ENCODE data around the gene SBF1. TPM values are rescaled to one million over a fixed set of nuclear protein-coding genes. Genes with fewer than 3 reads are reported as not detected.

Gene SBF1
- total RNA-seq, 2 donors from 2014 or later = 202 to 217 TPM

DNA sequence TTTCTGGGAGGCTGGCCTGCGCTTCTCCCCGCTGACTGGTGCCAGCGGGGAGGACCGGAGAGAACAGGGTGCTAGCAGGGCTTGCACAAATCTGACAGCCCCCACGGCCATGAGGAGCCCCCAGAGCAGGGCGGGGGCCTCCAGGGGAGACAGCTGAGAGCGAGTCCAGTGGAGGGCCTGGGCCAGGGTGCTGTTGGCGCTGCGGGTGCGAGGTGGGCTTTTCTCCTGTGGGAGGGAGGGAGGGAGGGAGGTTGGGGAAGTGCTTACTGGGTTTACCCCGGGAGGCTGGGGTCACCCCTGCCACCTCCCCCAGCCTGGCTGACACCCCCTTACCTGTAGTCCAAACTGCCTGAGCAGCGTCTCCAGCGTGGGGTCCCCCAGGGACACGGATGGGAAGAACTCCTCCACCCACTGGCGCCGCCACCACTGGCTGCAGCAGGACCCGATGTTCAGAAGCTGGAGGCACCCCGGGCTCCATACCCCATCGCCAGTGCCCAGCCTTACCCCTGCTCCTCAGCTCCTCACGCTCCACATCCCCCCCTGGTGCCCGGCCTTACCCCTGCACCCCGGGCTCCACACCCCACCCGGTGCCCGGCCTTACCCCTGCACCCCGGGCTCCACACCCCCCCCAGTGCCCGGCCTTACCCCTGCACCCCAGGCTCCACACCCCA, 28.8 kb upstream of the SBF1 start:
- Mint-ChIP-seq H3K27ac (no peak overlapping the region), H3K27me3 (no peaks in the 10 kb centered on the region), H3K36me3 (ENCODE audit: low read depth) (no peaks in the 10 kb centered on the region), H3K4me3 (no peak overlapping the region), H3K4me1 (peaks cover 7% of the 10 kb centered on the region)
- ATAC-seq = no peak
- no peak for DNase-seq
- no peaks in the 10 kb centered on the region for H3K9me3 ChIP-seq (ENCODE audit: control insufficient read depth, low read length, poor library complexity, severe bottlenecking)

GRCh38 chr22:50502628-50503474, 28.0 kb upstream of the SBF1 start:
- DNase-seq = no peak
- no peak for ATAC-seq
- H3K4me3 Mint-ChIP-seq = no peak overlapping the region
- H3K36me3 Mint-ChIP-seq (ENCODE audit: low read depth) = no peaks in the 10 kb centered on the region
- no peak overlapping the region for H3K27ac Mint-ChIP-seq
- H3K9me3 ChIP-seq (ENCODE audit: control insufficient read depth, low read length, poor library complexity, severe bottlenecking) = no peaks in the 10 kb centered on the region
- H3K27me3 Mint-ChIP-seq = no peaks in the 10 kb centered on the region
- H3K4me1 Mint-ChIP-seq = peaks cover 6% of the 10 kb centered on the region

DNA sequence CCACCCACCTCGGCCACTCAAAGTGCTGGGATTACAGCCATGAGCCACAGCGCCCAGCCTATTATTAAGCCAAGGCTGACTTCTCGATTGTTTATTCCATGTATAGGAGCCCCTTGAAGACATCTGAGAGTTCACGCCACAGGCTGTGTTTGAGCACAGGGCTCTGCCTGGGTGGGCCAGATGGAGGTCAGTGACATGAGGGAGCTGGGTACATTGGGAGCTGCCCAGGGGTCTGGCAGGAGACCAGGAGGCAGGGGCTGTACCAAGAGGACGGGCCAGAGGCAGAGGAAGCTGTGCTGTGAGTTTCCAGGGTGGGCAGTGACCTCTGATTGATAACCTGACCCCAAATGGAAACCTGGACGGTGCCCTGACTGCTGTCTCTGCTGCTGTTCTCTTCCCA, 27.3 kb upstream of the SBF1 start:
- no peak overlapping the region for H3K4me3 Mint-ChIP-seq
- no peak overlapping the region for H3K27ac Mint-ChIP-seq
- no peak for ATAC-seq
- H3K36me3 Mint-ChIP-seq (ENCODE audit: low read depth) = no peaks in the 10 kb centered on the region
- DNase-seq = no peak
- H3K4me1 Mint-ChIP-seq = peaks cover 5% of the 10 kb centered on the region
- no peaks in the 10 kb centered on the region for H3K27me3 Mint-ChIP-seq
- H3K9me3 ChIP-seq (ENCODE audit: control insufficient read depth, low read length, poor library complexity, severe bottlenecking) = no peaks in the 10 kb centered on the region

DNA sequence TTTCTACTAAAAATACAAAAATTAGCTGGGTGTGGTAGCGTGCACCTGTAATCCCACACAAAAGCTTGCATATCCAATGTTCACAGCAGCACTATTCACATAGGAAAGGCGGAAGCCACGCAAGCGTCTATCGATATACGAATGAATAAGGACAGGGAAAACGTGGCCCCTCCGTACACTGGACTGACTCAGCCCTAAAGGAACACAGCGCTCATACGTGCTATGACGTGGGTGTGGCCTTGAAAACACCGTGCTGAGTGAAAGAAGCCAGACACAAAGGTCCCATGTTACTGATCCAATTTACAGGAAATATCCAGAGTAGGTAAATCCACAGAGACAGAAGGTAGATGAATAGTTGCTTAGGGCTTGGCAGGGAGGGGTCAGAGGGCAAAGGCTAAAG, 25.6 kb upstream of the SBF1 start:
- H3K4me1 Mint-ChIP-seq = peaks cover 7% of the 10 kb centered on the region
- no peak for DNase-seq
- H3K27ac Mint-ChIP-seq = no peak overlapping the region
- ATAC-seq = no peak
- H3K27me3 Mint-ChIP-seq = no peaks in the 10 kb centered on the region
- no peaks in the 10 kb centered on the region for H3K36me3 Mint-ChIP-seq (ENCODE audit: low read depth)
- no peak overlapping the region for H3K4me3 Mint-ChIP-seq
- no peaks in the 10 kb centered on the region for H3K9me3 ChIP-seq (ENCODE audit: control insufficient read depth, low read length, poor library complexity, severe bottlenecking)

GRCh38 chr22:50498322-50498890, 23.6 kb upstream of the SBF1 start:
- H3K27ac Mint-ChIP-seq = peak overlapping the region; percentile 51
- H3K9me3 ChIP-seq (ENCODE audit: control insufficient read depth, low read length, poor library complexity, severe bottlenecking) = no peaks in the 10 kb centered on the region
- ATAC-seq (peak; percentile 96), DNase-seq (peak in 1 of 3 donors; percentile 55)
- no peaks in the 10 kb centered on the region for H3K36me3 Mint-ChIP-seq (ENCODE audit: low read depth)
- peaks cover 7% of the 10 kb centered on the region for H3K4me1 Mint-ChIP-seq
- H3K4me3 Mint-ChIP-seq = no peak overlapping the region
- no peaks in the 10 kb centered on the region for H3K27me3 Mint-ChIP-seq

DNA sequence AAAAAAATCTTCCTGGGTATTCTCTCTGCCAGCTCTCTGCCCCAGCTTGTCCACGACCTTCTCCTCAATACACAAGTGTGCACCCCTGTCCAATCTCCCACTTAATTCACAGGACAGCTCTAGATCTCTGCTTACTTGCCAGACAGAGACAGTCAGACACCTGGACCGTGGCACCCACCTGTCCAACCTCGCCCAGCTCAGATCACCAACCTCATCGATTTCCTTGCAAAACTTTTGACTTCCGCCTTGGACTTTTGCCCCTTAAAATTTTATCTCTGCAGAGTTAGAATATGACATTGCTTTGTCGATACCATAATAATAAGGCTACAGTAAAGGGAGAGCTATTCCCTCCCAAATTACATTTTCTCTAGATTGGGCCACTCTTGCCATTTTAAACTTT, 22.3 kb upstream of the SBF1 start:
- no peaks in the 10 kb centered on the region for H3K36me3 Mint-ChIP-seq (ENCODE audit: low read depth)
- ATAC-seq = no peak
- no peak overlapping the region for H3K27ac Mint-ChIP-seq
- H3K27me3 Mint-ChIP-seq = no peaks in the 10 kb centered on the region
- H3K4me3 Mint-ChIP-seq = no peak overlapping the region
- H3K4me1 Mint-ChIP-seq = peaks cover 7% of the 10 kb centered on the region
- no peak for DNase-seq
- H3K9me3 ChIP-seq (ENCODE audit: control insufficient read depth, low read length, poor library complexity, severe bottlenecking) = no peaks in the 10 kb centered on the region

DNA sequence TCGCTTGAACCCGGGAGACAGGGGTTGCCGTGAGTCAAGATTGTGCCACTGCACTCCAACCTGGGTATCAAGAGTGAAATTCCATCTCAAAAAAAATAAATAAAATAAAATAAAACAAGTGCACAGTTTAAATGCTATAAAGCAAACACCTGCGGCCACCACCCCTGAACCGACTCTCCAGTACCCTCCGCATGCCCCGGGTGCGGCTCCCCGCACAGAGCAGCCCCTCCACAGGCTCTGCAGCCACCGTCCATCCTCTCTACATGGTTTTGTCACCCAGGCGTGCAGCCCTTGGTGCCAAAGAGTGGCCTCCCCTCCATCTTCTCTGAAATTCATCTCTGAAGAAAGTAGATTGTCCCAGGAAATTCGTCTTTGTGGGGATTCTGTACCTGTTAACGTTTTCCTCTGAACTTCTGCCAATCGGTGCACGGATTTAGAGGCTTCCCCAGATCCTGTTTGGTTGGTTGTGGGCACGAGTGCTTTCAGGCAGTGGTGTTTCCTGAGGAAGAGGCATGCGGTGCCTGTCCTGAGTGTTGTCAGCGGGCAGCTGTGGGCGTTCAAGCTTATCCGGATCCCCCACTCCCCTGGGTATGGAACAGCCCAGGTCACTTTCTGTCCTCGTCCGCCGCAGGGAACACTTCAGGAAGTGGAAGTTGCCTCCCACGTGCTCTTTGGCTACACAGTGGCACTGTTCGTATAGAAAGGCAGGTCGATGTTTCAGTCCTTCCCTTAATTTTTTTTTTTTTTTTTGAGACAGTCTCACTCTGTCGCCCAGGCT, 15.9 kb upstream of the SBF1 start:
- Mint-ChIP-seq H3K4me3 (peak overlapping the region; percentile 36), H3K27ac (no peak overlapping the region)
- peak; percentile 23 for ATAC-seq

GRCh38 chr22:50489363-50490243, 14.8 kb upstream of the SBF1 start:
- ATAC-seq (no peak), DNase-seq (no peak)
- Mint-ChIP-seq H3K4me1 (peaks cover 8% of the 10 kb centered on the region), H3K27me3 (no peaks in the 10 kb centered on the region), H3K27ac (no peak overlapping the region), H3K4me3 (no peak overlapping the region), H3K36me3 (ENCODE audit: low read depth) (no peaks in the 10 kb centered on the region)
- no peaks in the 10 kb centered on the region for H3K9me3 ChIP-seq (ENCODE audit: control insufficient read depth, low read length, poor library complexity, severe bottlenecking)

More for the DNA sequence above, 15.9 kb upstream of the SBF1 start:
- H3K27me3 Mint-ChIP-seq = no peaks in the 10 kb centered on the region
- H3K36me3 Mint-ChIP-seq (ENCODE audit: low read depth) = no peaks in the 10 kb centered on the region
- no peak for DNase-seq
- no peaks in the 10 kb centered on the region for H3K9me3 ChIP-seq (ENCODE audit: control insufficient read depth, low read length, poor library complexity, severe bottlenecking)
- H3K4me1 Mint-ChIP-seq = peaks cover 6% of the 10 kb centered on the region

GRCh38 chr22:50488886-50489285, 14.1 kb upstream of the SBF1 start:
- H3K9me3 ChIP-seq (ENCODE audit: control insufficient read depth, low read length, poor library complexity, severe bottlenecking) = no peaks in the 10 kb centered on the region
- H3K27me3 Mint-ChIP-seq = no peaks in the 10 kb centered on the region
- H3K36me3 Mint-ChIP-seq (ENCODE audit: low read depth) = no peaks in the 10 kb centered on the region
- H3K4me3 Mint-ChIP-seq = no peak overlapping the region
- peaks cover 8% of the 10 kb centered on the region for H3K4me1 Mint-ChIP-seq
- no peak for ATAC-seq
- no peak overlapping the region for H3K27ac Mint-ChIP-seq
- DNase-seq = no peak

GRCh38 chr22:50488006-50488677, 13.3 kb upstream of the SBF1 start:
- no peak overlapping the region for H3K4me3 Mint-ChIP-seq
- peaks cover 8% of the 10 kb centered on the region for H3K4me1 Mint-ChIP-seq
- H3K27me3 Mint-ChIP-seq = no peaks in the 10 kb centered on the region
- no peak for ATAC-seq
- no peaks in the 10 kb centered on the region for H3K9me3 ChIP-seq (ENCODE audit: control insufficient read depth, low read length, poor library complexity, severe bottlenecking)
- no peak overlapping the region for H3K27ac Mint-ChIP-seq
- DNase-seq = no peak
- H3K36me3 Mint-ChIP-seq (ENCODE audit: low read depth) = no peaks in the 10 kb centered on the region

DNA sequence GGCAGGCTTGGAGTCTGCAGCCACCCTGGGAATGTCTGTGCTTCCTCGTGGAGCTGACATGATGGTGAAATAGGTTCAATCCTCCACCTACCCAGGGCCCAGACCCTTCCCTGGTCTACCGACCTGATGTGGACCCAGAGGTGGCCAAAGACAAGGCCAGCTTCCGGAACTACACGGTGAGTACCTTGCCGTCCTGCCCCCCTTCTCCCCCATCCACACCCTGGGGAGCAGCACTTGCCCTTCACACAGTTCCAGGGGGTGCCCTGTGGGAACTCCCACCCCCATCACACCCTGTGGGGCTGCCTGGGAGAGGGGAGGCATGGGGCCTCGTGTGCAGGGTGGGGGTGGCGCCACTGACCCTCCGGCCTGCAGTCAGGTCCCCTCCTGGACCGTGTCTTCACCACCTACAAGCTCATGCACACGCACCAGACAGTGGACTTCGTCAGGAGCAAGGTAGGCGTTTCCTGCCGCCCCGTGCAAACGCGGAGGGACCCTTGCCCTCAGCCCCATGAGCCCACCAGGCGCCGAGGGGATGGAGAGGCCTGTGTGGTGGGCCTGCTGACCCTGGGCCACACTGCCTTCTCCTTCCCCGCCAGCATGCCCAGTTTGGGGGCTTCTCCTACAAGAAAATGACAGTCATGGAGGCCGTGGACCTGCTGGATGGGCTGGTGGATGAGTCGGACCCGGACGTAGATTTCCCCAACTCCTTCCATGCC, 12.6 kb upstream of the SBF1 start:
- H3K4me1 Mint-ChIP-seq = peaks cover 8% of the 10 kb centered on the region
- ATAC-seq = no peak
- no peak for DNase-seq
- no peak overlapping the region for H3K4me3 Mint-ChIP-seq
- no peak overlapping the region for H3K27ac Mint-ChIP-seq
- no peaks in the 10 kb centered on the region for H3K36me3 Mint-ChIP-seq (ENCODE audit: low read depth)
- H3K27me3 Mint-ChIP-seq = no peaks in the 10 kb centered on the region
- no peaks in the 10 kb centered on the region for H3K9me3 ChIP-seq (ENCODE audit: control insufficient read depth, low read length, poor library complexity, severe bottlenecking)
